BE2C (cell line): ENCODE measurements around the gene TALDO1.

ENCODE experiments used
- DNase-seq: peaks from one replicate; pipeline ENCODE4 v3.0.0-alpha.2; 2020
- H3K27me3 ChIP-seq: fragments of 250-450 bp; sonication (Bioruptor Pico); 2 replicates; pipeline ENCODE4 v1.5.1; 2020; ENCODE audit warnings: mild to moderate bottlenecking
- H3K36me3 ChIP-seq: fragments of 250-450 bp; sonication (Bioruptor Pico); 2 replicates; pipeline ENCODE4 v1.5.1; 2020; ENCODE audit warnings: mild to moderate bottlenecking
- H3K4me1 ChIP-seq: fragments of 250-450 bp; sonication (Bioruptor Pico); 2 replicates; pipeline ENCODE4 v1.5.1; 2020
- H3K4me3 ChIP-seq: 2 replicates; pipeline ENCODE4 v1.5.1; 2011; ENCODE audit warnings: low read depth, low read length
- H3K9me3 ChIP-seq: fragments of 250-450 bp; sonication (Bioruptor Pico); 2 replicates; pipeline ENCODE4 v1.5.1; 2020
- CTCF ChIP-seq: IDR thresholded peaks from 2 replicates; pipeline ENCODE4 v1.5.1; 2012; ENCODE audit warnings: mild to moderate bottlenecking, low read depth, low read length

Gene TALDO1

DNA sequence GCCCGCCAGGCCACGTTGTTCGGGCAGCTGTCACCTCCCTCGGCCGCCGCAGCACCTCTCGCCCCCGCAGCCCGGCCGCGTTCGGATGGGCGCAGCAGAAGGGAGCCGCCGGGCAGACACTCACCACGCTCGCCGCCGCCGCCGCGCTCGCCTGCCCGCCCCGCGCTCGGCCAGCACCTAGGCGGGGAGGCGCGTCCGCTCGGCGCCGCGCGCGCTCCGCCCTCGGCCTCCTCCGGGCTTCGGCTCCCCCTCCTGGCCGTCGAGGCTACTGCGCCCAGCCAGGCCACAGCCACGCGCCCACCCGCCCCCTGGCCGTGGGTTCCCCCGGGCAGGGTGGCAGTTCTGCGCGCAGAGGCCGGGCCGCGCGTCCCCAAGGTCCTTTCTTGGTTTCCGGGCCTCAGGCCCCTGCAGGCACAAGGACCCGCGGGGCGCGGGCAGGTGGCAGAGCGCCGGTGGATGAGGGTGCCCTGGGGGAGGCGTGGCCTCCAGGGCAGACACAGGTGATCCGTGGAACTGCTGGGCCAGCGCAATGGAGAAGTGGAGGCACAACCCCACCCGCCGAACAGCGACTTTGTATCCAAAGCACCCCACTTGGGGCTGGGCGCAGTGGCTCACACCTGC lies 50.9 kb downstream of the TALDO1 start, which contains the start of gene SLC25A22:
SLC25A22 (minus strand) TSS at position 189 of the 621 bp plus-strand sequence. CDS start 3,275 bp downstream, outside the sequence.
- peak; percentile 83 for DNase-seq
- Histone ChIP-seq H3K4me1 (peaks cover 5% of the 10 kb centered on the region; the same call in 1 of the 2 replicates), H3K36me3 (peaks cover 7% of the 10 kb centered on the region; the same call in 1 of the 2 replicates), H3K9me3 (no peaks in the 10 kb centered on the region), H3K4me3 (peak within 1 kb of the TSS; percentile 77), H3K27me3 (no peaks in the 10 kb centered on the region)
- TF ChIP-seq CTCF = peak; percentile 40

DNA sequence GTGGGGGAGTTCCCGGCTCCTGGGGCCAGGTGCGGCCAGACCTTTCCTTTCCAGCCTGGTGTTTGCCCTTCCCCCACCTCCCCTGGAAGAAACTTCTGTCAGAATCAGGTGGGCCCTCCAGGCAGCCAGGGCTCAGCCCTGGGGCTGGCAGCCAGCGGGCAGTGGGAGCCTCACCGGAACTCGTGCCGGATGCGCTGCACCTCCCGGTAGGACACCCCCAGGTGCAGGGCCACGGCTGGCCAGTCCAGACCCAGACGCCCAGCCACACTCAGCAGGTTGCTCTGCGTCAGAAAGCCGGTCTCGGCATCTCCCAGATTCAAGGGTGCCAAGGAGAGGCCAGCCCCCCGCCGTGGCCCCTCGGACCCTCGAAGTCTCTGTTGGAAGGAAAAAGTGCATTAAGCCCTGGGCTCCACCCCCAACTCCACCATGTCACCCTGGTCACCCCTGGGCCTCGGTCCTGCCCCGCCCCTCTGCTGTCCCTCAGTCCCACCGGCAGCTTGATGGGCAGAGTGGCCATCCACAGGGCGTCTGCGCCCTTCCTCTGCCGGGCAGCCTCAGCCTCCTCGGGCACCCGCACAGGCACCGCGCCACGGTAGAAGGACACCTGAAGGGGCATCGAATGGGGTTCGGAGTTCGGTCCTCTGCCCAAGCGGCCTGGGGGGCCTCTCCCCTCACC lies 52.5 kb downstream of the TALDO1 start:
- TF ChIP-seq CTCF = no peak
- Histone ChIP-seq H3K4me3 (no peak overlapping the region), H3K27me3 (no peaks in the 10 kb centered on the region), H3K4me1 (peaks cover 9% of the 10 kb centered on the region; the same call in 1 of the 2 replicates), H3K9me3 (no peaks in the 10 kb centered on the region), H3K36me3 (no peaks in the 10 kb centered on the region; the same call in 1 of the 2 replicates)
- no peak for DNase-seq

DNA sequence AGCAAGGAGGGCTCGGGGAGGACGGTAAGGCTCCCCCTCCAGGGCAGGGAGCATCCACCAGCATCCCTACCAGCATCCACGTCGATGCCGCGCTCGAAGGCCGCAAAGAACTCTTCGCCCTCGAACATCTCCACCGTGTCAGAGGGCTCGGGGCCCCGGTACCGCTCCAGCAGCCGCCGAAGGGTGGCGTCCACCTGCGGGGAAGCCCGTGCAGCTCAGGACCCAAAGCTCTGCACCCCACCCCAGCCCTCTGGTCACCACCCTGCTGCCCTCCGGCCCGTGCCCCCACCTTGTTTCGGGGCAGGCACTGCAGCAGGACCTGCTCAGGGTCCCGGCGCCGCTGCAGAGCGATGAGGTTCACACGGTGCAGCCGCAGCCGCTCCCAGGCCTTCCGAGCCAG lies 53.2 kb downstream of the TALDO1 start:
- Histone ChIP-seq H3K4me1 (peaks cover 9% of the 10 kb centered on the region; the same call in 1 of the 2 replicates), H3K27me3 (no peaks in the 10 kb centered on the region), H3K4me3 (no peak overlapping the region), H3K9me3 (no peaks in the 10 kb centered on the region), H3K36me3 (no peaks in the 10 kb centered on the region)
- TF ChIP-seq CTCF = no peak
- DNase-seq = no peak

DNA sequence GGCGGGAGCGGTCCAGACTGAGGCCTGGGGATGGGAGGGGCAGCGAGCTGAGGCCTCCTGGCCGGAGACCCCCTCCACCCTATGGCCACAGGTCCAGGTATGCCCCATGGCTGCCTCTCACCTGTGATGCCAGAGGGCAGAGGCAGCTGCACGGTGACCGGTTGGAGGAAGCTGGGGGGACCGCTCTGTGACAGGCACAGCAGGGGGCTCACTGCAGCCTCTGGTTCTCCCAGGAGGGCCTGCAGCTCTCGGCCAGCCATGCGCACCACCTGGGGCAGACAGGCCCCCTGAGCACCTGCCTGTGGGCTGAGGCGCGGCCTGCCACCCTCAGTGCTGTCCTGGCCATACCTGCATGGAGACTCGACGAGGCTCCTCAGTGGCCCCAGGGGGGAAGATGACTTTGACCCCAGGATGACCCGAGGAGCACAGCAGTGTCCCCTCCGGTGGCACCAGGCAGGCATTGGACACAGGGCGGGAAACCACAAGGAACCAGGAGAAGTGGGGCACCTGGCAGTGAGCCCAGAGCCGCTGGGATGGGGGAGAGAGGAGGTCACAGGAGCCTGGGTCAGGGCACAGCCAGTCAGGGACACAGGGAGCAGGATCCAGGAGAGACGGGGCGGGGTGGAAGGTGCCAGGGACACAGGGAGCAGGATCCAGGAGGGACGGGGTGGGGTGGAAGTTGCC lies 54.0 kb downstream of the TALDO1 start:
- peaks cover 9% of the 10 kb centered on the region; the same call in 1 of the 2 replicates for H3K4me1 ChIP-seq
- no peaks in the 10 kb centered on the region for H3K27me3 ChIP-seq
- H3K36me3 ChIP-seq = no peaks in the 10 kb centered on the region
- no peak for DNase-seq
- H3K9me3 ChIP-seq = no peaks in the 10 kb centered on the region
- H3K4me3 ChIP-seq = no peak overlapping the region
- no peak for TF ChIP-seq CTCF

DNA sequence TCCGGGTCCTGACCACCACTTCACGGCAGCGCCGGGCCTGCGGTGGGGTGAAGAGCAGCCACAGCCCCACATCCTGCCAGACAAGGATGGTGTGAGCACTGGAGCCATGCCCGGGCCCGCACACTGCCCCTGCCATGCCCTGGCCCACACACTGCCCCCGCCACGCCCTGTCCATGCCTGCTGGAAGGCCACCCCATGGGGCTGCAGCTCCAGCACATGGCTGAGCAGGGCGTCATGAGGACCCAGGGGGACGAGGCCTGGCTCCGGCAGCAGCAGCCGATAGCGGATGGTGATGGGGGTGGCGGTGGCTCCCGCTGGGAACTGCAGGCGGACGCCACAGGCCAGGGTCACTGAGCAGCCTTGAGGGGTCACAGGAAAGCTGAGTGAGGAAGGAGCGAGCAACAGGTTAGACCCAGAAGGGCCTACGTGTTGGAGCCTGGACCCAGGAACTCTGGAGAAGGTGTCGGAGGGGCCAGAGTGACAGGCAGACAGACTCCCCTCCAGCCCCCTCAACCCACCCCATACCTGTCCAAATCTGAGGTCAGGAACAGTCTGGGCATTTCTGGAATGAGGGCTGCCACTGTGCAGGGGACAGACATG lies 54.9 kb downstream of the TALDO1 start:
- TF ChIP-seq CTCF = no peak
- H3K36me3 ChIP-seq = no peaks in the 10 kb centered on the region
- H3K4me3 ChIP-seq = no peak overlapping the region
- H3K27me3 ChIP-seq = no peaks in the 10 kb centered on the region
- no peaks in the 10 kb centered on the region for H3K9me3 ChIP-seq
- H3K4me1 ChIP-seq = peaks cover 4% of the 10 kb centered on the region; the same call in 1 of the 2 replicates
- no peak for DNase-seq
